Thoracic aorta (tissue), 2 donors: ENCODE measurements around the gene CENPP. TPM values are rescaled to one million over a fixed set of nuclear protein-coding genes. Genes with fewer than 3 reads are reported as not detected.
A peak's percentile ranks its signal among the peaks of the same experiment; 100 is the strongest.

Experiments used
- ATAC-seq: fragments of 150-250 bp; one replicate; pipeline ENCODE4 v1.8.0; 2017; ENCODE audit warnings: low read depth; ENCODE audit not compliant: insufficient number of reproducible peaks, low FRiP score
- DNase-seq: peaks from one replicate; pipeline ENCODE4 v3.0.0-alpha.2; 2020; ENCODE audit warnings: low spot score
- H3K27ac ChIP-seq, 2 donors: fragments of 200-600 bp; sonication (generic); 1 replicate in 1 of 2; 2 replicates in 1 of 2; pipeline ENCODE4 v1.5.1; 2016; ENCODE audit warnings: mild to moderate bottlenecking in 2 of 2, moderate library complexity in 2 of 2
- H3K27me3 ChIP-seq: fragments of 200-600 bp; sonication (generic); replicated peaks from 2 replicates; pipeline ENCODE4 v1.6.0; 2016; ENCODE audit warnings: mild to moderate bottlenecking; ENCODE audit not compliant: insufficient read depth
- H3K36me3 ChIP-seq: fragments of 200-600 bp; sonication (generic); one replicate; pipeline ENCODE4 v1.5.1; 2016
- H3K4me1 ChIP-seq, 2 donors: fragments of 200-600 bp; sonication (generic); 1 replicate in 1 of 2; 2 replicates in 1 of 2; pipeline versions ENCODE4 v1.5.1 to v1.6.0; 2016; ENCODE audit warnings: low read depth in 2 of 2, mild to moderate bottlenecking in 1 of 2; ENCODE audit not compliant: control insufficient read depth in 1 of 2
- H3K4me3 ChIP-seq: fragments of 200-600 bp; sonication (generic); 2 replicates; pipeline ENCODE4 v1.5.1; 2016; ENCODE audit warnings: mild to moderate bottlenecking
- H3K9me3 ChIP-seq: fragments of 200-600 bp; sonication (generic); 2 replicates; pipeline ENCODE4 v1.5.1; 2016
- total RNA-seq, 2 donors: library from RNA; depleted of rRNA; stranded (reverse); fragments of >200 nt; gene quantifications; one replicate each; pipeline versions ENCODE4 v1.1.0 to v1.2.3, GENCODE V29; 2016
- TF ChIP-seq, protein P1 (sequence below): fragments of 200-600 bp; sonication (generic); IDR thresholded peaks from one replicate; pipeline ENCODE4 v1.5.1; 2019; ENCODE audit warnings: antibody characterized with exemption

The CENPP gene
- total RNA-seq, 2 donors from 2014 or later = 3.8 to 13.6 TPM

DNA sequence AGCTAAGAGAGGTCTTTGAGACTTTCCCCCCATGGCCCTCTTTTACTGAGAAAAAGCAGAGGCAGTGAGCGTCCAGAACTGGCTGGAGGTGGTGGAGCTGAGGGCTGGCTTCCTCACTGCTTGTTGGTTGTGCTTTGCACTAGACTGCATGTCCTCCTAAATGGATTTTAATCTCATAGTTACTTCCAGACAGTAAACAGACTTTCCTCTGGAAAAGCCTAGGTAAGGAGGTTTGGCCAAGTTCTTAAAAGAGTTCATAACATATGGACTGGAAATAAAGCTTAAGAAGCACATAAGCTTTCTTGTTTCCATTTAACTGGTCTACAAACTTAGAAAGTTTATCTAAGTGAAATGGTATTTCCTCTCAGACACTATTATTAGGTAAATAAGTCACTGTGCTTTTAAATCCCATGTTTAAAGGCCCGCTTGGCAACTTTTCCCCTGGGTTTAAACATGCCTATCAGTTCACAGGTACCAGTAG is 154.6 kb downstream of the CENPP start:
- Histone ChIP-seq H3K36me3 (no peaks in the 10 kb centered on the region), H3K4me3 (peak overlapping the region; percentile 37), H3K27me3 (no peaks in the 10 kb centered on the region), H3K27ac (peak overlapping the region; percentile 89 to 96), H3K4me1 (peaks cover 49 to 81% of the 10 kb centered on the region in 2 donors), H3K9me3 (no peaks in the 10 kb centered on the region)
- TF ChIP-seq, protein P1, sequence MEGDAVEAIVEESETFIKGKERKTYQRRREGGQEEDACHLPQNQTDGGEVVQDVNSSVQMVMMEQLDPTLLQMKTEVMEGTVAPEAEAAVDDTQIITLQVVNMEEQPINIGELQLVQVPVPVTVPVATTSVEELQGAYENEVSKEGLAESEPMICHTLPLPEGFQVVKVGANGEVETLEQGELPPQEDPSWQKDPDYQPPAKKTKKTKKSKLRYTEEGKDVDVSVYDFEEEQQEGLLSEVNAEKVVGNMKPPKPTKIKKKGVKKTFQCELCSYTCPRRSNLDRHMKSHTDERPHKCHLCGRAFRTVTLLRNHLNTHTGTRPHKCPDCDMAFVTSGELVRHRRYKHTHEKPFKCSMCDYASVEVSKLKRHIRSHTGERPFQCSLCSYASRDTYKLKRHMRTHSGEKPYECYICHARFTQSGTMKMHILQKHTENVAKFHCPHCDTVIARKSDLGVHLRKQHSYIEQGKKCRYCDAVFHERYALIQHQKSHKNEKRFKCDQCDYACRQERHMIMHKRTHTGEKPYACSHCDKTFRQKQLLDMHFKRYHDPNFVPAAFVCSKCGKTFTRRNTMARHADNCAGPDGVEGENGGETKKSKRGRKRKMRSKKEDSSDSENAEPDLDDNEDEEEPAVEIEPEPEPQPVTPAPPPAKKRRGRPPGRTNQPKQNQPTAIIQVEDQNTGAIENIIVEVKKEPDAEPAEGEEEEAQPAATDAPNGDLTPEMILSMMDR = no peak
- ATAC-seq (peak; percentile 75), DNase-seq (no peak)

DNA sequence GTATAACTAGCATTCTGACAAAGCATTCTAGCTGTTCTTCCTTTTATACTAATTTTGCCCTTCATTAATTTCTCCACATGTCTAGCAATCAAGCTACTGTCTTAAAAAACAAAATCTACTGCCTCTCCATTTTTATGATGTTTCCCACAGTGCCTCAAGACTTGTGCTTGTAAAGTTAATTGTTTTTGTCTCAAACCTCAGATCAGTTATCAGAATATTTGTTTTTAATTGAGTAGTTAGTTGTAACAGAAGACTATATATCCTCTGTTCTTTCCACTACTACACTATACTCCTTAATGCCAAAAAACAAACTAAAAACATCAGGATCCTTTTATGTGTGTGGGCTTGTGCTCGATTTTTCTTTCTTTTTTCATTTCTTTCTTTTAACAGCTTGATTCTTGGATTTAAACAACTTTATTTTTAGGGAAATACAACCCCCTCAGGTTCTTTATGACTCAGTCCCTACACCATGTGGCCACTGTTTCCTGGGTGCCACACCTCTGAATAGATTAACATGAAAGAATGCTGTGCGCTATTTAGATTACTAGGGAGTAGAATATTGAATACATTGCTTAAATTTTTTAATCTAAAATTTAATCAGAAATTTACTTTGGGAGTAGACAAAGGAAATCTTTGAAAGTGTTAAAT is 155.4 kb downstream of the CENPP start:
- Histone ChIP-seq H3K36me3 (no peaks in the 10 kb centered on the region), H3K4me1 (peaks cover 49 to 81% of the 10 kb centered on the region in 2 donors), H3K9me3 (no peaks in the 10 kb centered on the region), H3K27ac (peak overlapping the region; percentile 89 to 96), H3K4me3 (peak overlapping the region; percentile 37), H3K27me3 (no peaks in the 10 kb centered on the region)
- no peak for ATAC-seq
- TF ChIP-seq, protein P1 = no peak
- DNase-seq = no peak

DNA sequence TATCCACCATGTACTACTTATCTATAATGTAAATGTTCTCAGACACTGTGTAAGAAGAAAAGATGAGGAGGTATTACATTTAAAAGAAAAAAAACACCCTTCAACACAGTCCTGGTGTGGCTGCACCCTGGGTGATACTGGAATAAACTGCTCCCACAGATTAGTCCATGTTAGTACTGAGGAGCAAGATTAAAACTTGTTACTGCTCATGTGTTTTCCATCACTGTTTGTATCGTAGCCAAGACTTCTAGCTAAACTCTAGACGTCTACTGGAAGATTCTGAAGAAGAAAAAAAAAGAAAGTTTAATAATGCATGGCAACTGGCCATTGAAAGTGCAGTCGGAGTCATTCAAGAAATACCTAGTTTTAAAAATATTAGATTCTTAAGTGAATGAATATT is 156.6 kb downstream of the CENPP start, which contains the start of gene ASPN:
TSS of gene ASPN (minus strand) at position 178 of the 400 bp plus-strand sequence.
- Histone ChIP-seq H3K4me1 (peaks cover 46 to 79% of the 10 kb centered on the region in 2 donors), H3K27me3 (no peaks in the 10 kb centered on the region), H3K36me3 (no peaks in the 10 kb centered on the region), H3K4me3 (peak within 1 kb of the TSS; percentile 37), H3K9me3 (no peaks in the 10 kb centered on the region), H3K27ac (peak within 1 kb of the TSS; percentile 89 to 96)
- TF ChIP-seq, protein P1 = no peak
- DNase-seq = no peak
- ATAC-seq = no peak

- Histone ChIP-seq H3K27me3 (no peaks in the 10 kb centered on the region), H3K4me1 (peaks cover 41 to 79% of the 10 kb centered on the region in 2 donors), H3K27ac (peak overlapping the region; percentile 89 to 96), H3K4me3 (no peak overlapping the region), H3K9me3 (no peaks in the 10 kb centered on the region), H3K36me3 (no peaks in the 10 kb centered on the region)
- ATAC-seq = no peak
- TF ChIP-seq, protein P1 = no peak
- no peak for DNase-seq
Measured at GRCh38 chr9:92482805-92483204, 157.1 kb downstream of the CENPP start.

GRCh38 chr9:92483627-92484545 is 158.1 kb downstream of the CENPP start:
- H3K9me3 ChIP-seq = no peaks in the 10 kb centered on the region
- H3K4me3 ChIP-seq = no peak overlapping the region
- DNase-seq (no peak), ATAC-seq (no peak)
- H3K27ac ChIP-seq = peak overlapping the region; percentile 89 to 96
- H3K36me3 ChIP-seq = no peaks in the 10 kb centered on the region
- H3K4me1 ChIP-seq = peaks cover 44 to 79% of the 10 kb centered on the region in 2 donors
- TF ChIP-seq, protein P1 = no peak
- H3K27me3 ChIP-seq = no peaks in the 10 kb centered on the region
